Karpas-422 (cell line): ENCODE measurements around the gene SPO11. TPM values are rescaled to one million over a fixed set of nuclear protein-coding genes. Genes with fewer than 3 reads are reported as not detected.

ENCODE experiments used
- DNase-seq: peaks from one replicate; pipeline ENCODE4 v3.0.0-alpha.2; 2015
- H2AFZ ChIP-seq: fragments of 200-600 bp; sonication (generic); 2 replicates; pipeline ENCODE4 v1.6.1; 2014; ENCODE audit warnings: antibody characterized with exemption, low read length, mixed read lengths
- H3K27ac ChIP-seq: fragments of 200-600 bp; sonication (generic); 2 replicates; pipeline ENCODE4 v1.5.1; 2014; ENCODE audit warnings: mild to moderate bottlenecking, low read length, moderate library complexity
- H3K27me3 ChIP-seq: fragments of 200-600 bp; sonication (generic); 2 replicates; pipeline ENCODE4 v1.6.1; 2014; ENCODE audit warnings: low read length, mixed read lengths
- H3K36me3 ChIP-seq: fragments of 200-600 bp; sonication (generic); 2 replicates; pipeline ENCODE4 v1.6.1; 2014; ENCODE audit warnings: low read length, mixed read lengths; ENCODE audit not compliant: insufficient read depth
- H3K4me1 ChIP-seq: fragments of 200-600 bp; sonication (generic); 2 replicates; pipeline ENCODE4 v1.6.1; 2014; ENCODE audit warnings: mild to moderate bottlenecking, low read length, mixed read lengths
- H3K4me2 ChIP-seq: fragments of 200-600 bp; sonication (generic); 2 replicates; pipeline ENCODE4 v1.6.1; 2014; ENCODE audit warnings: low read length, low read depth, mild to moderate bottlenecking; ENCODE audit not compliant: poor library complexity, severe bottlenecking
- H3K4me3 ChIP-seq: fragments of 200-600 bp; sonication (generic); 2 replicates; pipeline ENCODE4 v1.5.1; 2014; ENCODE audit warnings: mild to moderate bottlenecking, antibody characterized with exemption, low read length, mixed read lengths
- H3K79me2 ChIP-seq: fragments of 200-600 bp; sonication (generic); 2 replicates; pipeline ENCODE4 v1.6.1; 2014; ENCODE audit warnings: mild to moderate bottlenecking, low read length, mixed read lengths
- H3K9ac ChIP-seq: fragments of 200-600 bp; sonication (generic); 2 replicates; pipeline ENCODE4 v1.6.0; 2014; ENCODE audit warnings: low read length
- H3K9me2 ChIP-seq: fragments of 200-600 bp; sonication (generic), shearing (Covaris generic); replicated peaks from 2 replicates; pipeline ENCODE4 v1.6.0; 2014; ENCODE audit warnings: mild to moderate bottlenecking, low read length, moderate library complexity; ENCODE audit not compliant: insufficient read depth
- H3K9me3 ChIP-seq: fragments of 300-700, 200-600 bp; sonication (generic); 2 replicates; pipeline ENCODE4 v1.6.1; 2014; ENCODE audit warnings: low read length, mixed read lengths
- H4K20me1 ChIP-seq: fragments of 200-600 bp; sonication (generic); 2 replicates; pipeline ENCODE4 v1.6.1; 2014; ENCODE audit warnings: mild to moderate bottlenecking, antibody characterized with exemption, low read length, low read depth; ENCODE audit not compliant: insufficient read depth
- total RNA-seq: library from RNA; depleted of rRNA; stranded (reverse); fragments of >200 nt; shearing (Covaris generic); gene quantifications from 2 replicates; pipeline ENCODE4 v1.2.3, GENCODE V29; 2014; ENCODE audit warnings: low replicate concordance

Gene SPO11
- total RNA-seq, 1 experiment from 2014 or later = not detected

DNA sequence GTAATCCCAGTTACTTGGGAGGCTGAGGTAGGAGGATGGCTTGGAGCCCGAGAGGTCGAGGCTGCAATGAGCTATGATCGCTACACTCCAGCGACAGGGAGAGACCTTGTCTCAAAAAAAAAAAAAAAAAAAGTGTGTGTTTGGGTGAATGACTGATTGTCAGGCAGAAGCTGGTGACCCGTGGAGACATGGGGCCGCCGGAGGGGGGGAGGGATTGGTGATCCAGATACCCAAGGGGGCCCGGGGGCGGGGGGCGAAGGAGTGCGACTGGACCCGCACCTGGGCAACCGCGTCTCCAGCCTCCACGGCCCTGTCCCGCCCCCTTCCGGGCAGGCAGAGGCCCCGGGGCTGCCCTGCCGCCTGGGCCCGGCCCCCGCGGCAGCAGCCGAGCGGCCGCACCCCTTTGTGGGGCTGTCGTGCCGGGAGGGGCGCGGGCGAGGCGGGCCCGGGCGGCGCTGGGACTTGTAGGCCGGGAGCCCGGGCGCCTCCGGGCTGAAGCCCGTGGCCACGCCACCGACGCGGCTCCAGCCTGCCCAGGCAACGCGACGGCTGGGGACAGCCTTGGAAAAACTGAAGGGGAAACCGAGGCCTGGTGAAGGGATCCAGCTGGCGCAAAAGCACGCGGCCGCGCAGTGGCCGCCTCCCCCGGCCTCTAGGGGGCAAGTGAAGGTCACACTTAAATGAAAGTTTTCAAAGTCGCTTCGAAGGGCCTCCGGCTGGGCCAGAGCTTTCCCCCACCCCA lies 59.5 kb downstream of the SPO11 start:
- Histone ChIP-seq H3K9me2 (no peaks in the 10 kb centered on the region), H3K4me2 (peak overlapping the region; percentile 100), H3K4me1 (peaks cover 53% of the 10 kb centered on the region), H3K9me3 (no peaks in the 10 kb centered on the region), H3K36me3 (peaks cover 35% of the 10 kb centered on the region), H3K79me2 (peaks cover 45% of the 10 kb centered on the region), H3K27ac (peak overlapping the region; percentile 100), H2AFZ (no peak overlapping the region), H3K9ac (peak overlapping the region; percentile 100), H4K20me1 (peaks cover 25% of the 10 kb centered on the region), H3K4me3 (peak overlapping the region; percentile 91), H3K27me3 (no peaks in the 10 kb centered on the region)
- DNase-seq = peak; percentile 92

GRCh38 chr20:57389695-57390603 lies 60.3 kb downstream of the SPO11 start:
- H3K4me1 ChIP-seq = peaks cover 53% of the 10 kb centered on the region
- H3K79me2 ChIP-seq = peaks cover 53% of the 10 kb centered on the region
- H3K27ac ChIP-seq = peak overlapping the region; percentile 100
- no peaks in the 10 kb centered on the region for H3K9me3 ChIP-seq
- H3K36me3 ChIP-seq = peaks cover 36% of the 10 kb centered on the region
- H3K27me3 ChIP-seq = no peaks in the 10 kb centered on the region
- no peaks in the 10 kb centered on the region for H3K9me2 ChIP-seq
- DNase-seq = peak; percentile 88
- no peak overlapping the region for H2AFZ ChIP-seq
- peak overlapping the region; percentile 100 for H3K4me2 ChIP-seq
- peak overlapping the region; percentile 100 for H3K9ac ChIP-seq
- peaks cover 33% of the 10 kb centered on the region for H4K20me1 ChIP-seq
- H3K4me3 ChIP-seq = peak overlapping the region; percentile 91

- Histone ChIP-seq H3K4me2 (peak within 1 kb of the TSS; percentile 100), H4K20me1 (peaks cover 42% of the 10 kb centered on the region), H3K79me2 (peaks cover 58% of the 10 kb centered on the region), H2AFZ (no peak within 1 kb of the TSS), H3K9me2 (no peaks in the 10 kb centered on the region), H3K4me1 (peaks cover 62% of the 10 kb centered on the region), H3K36me3 (peaks cover 41% of the 10 kb centered on the region), H3K4me3 (peak within 1 kb of the TSS; percentile 99), H3K9ac (peak within 1 kb of the TSS; percentile 100), H3K9me3 (no peaks in the 10 kb centered on the region), H3K27ac (peak within 1 kb of the TSS; percentile 100), H3K27me3 (no peaks in the 10 kb centered on the region)
- DNase-seq = peak; percentile 99
Observed at GRCh38 chr20:57390604-57391438, 61.2 kb downstream of the SPO11 start, which contains the start of gene RBM38. TSS of gene RBM38 (plus strand) at chr20:57391396. CDS start at chr20:57391582, 186 bp downstream.

- peaks cover 70% of the 10 kb centered on the region for H3K4me1 ChIP-seq
- DNase-seq = peak; percentile 71
- H2AFZ ChIP-seq = no peak overlapping the region
Observed at GRCh38 chr20:57391439-57392301, 62.1 kb downstream of the SPO11 start.

DNA sequence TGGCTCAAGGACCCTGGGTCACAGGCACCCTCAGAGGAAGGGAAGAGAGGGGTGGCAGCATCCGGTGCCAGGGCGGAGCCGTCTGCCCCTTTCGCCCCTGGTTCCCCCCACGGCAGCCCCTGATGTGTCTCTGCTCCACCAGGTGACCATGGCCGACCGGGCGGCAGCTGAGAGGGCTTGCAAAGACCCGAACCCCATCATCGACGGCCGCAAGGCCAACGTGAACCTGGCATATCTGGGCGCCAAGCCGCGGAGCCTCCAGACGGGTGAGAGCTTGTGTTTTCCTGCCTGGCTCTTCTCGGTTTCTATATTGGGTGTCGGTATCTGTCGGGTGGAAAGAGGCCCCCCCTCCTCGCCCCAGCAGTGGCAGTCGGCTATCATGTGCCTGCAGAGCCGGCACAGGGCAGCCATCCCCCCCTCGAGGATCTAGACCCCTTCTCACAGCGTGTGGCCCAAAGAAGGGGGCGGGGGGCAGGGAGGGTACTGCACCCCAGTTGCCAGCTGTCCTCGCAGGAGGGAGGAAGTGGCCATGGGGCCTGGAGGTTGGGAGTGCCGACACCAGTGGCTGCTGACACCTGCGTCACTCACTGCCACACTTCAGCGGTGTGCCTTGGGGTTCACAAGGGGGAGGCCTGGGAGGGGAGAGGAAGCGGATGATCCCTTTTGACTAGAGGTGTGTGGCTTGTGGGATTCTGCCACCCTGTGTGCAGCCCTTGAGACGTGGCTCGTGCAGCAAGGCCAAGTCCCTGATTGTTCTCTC lies 63.1 kb downstream of the SPO11 start:
- Histone ChIP-seq H4K20me1 (peaks cover 59% of the 10 kb centered on the region), H3K9me3 (no peaks in the 10 kb centered on the region), H3K4me1 (peaks cover 80% of the 10 kb centered on the region), H3K79me2 (peaks cover 54% of the 10 kb centered on the region), H3K27me3 (no peaks in the 10 kb centered on the region), H3K4me3 (peak overlapping the region; percentile 99), H3K27ac (peak overlapping the region; percentile 98), H3K9me2 (no peaks in the 10 kb centered on the region), H3K4me2 (peak overlapping the region; percentile 95), H3K9ac (peak overlapping the region; percentile 99), H3K36me3 (peaks cover 52% of the 10 kb centered on the region), H2AFZ (no peak overlapping the region)
- peak; percentile 81 for DNase-seq

More at GRCh38 chr20:57391439-57392301, 62.1 kb downstream of the SPO11 start:
- no peaks in the 10 kb centered on the region for H3K9me2 ChIP-seq
- H4K20me1 ChIP-seq = peaks cover 51% of the 10 kb centered on the region
- peaks cover 58% of the 10 kb centered on the region for H3K79me2 ChIP-seq
- H3K4me3 ChIP-seq = peak overlapping the region; percentile 99
- H3K4me2 ChIP-seq = peak overlapping the region; percentile 95
- H3K9me3 ChIP-seq = no peaks in the 10 kb centered on the region
- peaks cover 47% of the 10 kb centered on the region for H3K36me3 ChIP-seq
- H3K9ac ChIP-seq = peak overlapping the region; percentile 99
- H3K27ac ChIP-seq = peak overlapping the region; percentile 98
- H3K27me3 ChIP-seq = no peaks in the 10 kb centered on the region
